HG03460 (cell line): Measurements from ENCODE around the gene MAVS.
"Not testable (repeated sequence)": the region's sequence is repeated elsewhere in the genome, so short reads cannot be mapped to it uniquely, and the experiment has no call there.

Experiments used
- ATAC-seq: cut with Tn5 transposase; IDR thresholded peaks from one replicate; pipeline ENCODE4 v1.9.1; 2021; ENCODE audit not compliant: unreplicated experiment

Gene MAVS

GRCh38 chr20:3885715-3886114 lies 39.1 kb downstream of the MAVS start:
- ATAC-seq, result no peak

DNA sequence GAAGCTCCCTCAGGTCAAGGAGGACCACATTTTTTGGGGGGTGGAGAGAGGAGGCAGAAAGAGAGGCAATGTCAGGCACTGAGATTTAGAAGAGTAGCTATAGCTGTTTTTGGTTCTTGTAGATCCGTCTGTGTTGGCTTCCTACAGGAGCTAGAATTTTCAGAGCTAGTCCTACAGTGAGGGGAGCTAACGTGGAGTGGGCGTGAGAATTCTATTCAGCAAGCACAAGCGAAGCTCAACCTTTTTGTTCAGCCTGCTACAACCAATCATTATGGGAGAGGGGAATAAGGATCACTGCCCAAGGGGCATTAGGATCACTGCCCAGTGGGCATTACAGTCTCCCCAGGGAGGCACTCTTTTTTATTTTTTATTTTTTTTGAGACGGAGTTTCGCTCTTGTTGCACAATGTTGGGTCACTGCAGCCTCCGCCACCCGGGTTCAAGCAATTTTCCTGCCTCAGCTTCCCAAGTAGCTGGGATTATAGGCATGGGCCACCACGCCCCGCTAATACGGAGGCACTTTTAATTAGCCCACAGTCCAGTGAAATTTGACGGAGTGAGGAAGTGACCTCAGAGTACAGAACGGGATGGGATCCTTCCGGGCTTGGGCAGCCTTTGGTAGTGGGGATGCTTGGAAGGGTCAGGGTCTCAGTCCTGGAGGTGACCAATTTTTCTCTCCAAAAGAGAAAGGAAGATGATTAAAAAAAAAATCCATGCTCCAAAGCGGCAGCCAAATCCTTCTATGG lies 41.4 kb downstream of the MAVS start:
- ATAC-seq, result no peak

DNA sequence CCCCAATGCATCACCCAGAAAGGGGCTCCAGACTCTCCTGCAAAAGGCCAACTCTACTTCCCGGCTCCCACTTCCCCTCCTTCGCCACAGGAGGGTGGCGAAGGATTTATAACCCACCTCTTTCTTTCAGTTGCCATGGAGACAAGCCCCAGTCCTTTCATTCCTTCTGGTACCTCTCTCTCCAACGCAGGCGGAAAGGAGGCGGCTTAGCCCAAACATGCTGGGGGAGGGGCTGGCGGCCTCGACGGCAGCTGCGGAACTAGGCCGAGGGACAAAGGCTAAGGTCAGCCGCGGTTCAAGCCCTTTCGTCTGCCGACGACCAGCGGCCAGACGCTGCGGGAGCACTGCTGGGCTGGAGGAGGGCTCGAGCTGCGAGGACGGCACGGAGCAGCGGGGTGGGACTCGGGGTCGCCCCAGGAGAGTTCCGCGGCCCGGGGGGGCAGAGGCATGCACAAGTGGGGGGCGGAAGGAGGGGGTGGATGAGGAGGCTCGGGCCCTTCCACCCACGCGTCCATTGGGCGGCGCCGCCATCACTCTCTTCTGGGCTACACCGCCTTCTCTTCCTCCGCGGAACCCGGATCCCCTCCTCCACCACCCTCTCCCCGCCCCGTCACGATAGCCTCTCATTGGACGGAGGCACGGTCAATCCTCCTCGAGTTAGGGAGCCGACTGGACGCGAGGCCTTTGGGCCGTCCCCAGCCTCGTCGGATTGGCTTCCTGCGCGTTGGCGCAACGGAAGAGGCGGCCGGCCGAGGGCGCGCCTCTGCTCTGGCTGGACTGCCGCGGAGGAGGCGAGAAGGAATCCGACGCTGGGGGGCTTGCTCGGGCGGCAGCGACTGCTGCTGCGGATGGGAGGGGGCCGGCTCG lies 42.2 kb downstream of the MAVS start, which contains the start of gene PANK2:
PANK2 (plus strand) TSS at position 766 of the 867 bp plus-strand sequence.
- peak; percentile 95 for ATAC-seq

DNA sequence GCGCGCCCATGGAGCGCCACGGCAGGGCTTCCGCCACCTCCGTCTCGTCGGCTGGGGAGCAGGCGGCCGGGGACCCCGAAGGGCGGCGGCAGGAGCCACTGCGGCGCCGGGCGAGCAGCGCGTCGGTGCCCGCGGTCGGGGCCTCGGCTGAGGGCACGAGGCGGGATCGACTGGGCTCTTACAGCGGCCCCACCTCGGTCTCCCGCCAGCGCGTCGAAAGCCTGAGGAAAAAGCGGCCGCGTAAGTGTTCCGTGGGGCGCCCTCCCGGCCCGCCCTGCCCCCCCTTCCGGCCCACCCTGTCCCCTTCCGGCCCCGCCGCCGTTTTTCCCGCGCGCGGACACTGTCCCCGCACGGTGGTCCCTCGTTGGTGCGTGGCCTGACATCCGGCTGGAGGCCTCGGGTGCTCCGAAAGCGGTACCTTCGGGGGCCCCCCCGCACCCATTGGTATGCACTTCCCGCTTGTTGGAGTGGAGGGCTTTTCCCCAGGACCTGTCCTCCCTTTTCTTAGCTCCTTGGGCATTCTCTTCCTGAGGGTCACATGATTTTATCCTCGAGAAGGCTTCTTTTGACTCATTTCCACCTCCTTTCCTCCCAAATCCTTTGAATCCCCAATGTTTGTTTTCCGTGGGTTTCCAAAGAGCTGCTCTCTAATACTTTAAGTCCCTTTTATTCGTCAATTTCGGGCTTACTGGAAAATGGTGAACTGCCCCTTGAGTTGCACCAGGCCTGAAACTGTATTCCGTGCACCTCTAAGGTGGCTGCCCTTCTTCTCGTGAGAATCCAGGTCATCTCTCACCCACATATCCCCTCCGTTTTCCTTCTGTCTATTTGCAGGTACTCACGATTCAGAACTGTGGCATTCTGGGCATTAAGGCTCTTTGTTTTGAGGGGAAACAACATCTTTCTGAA lies 43.1 kb downstream of the MAVS start:
- ATAC-seq, result peak; percentile 26

- ATAC-seq, result no peak
Observed at GRCh38 chr20:3890398-3890751, 43.7 kb downstream of the MAVS start.

GRCh38 chr20:3890999-3891929 lies 44.6 kb downstream of the MAVS start:
- no peak for ATAC-seq

- ATAC-seq, result no peak
Observed at GRCh38 chr20:3894796-3895195, 48.2 kb downstream of the MAVS start.

- ATAC-seq, result no peak
Observed at GRCh38 chr20:3896302-3896701, 49.7 kb downstream of the MAVS start.

DNA sequence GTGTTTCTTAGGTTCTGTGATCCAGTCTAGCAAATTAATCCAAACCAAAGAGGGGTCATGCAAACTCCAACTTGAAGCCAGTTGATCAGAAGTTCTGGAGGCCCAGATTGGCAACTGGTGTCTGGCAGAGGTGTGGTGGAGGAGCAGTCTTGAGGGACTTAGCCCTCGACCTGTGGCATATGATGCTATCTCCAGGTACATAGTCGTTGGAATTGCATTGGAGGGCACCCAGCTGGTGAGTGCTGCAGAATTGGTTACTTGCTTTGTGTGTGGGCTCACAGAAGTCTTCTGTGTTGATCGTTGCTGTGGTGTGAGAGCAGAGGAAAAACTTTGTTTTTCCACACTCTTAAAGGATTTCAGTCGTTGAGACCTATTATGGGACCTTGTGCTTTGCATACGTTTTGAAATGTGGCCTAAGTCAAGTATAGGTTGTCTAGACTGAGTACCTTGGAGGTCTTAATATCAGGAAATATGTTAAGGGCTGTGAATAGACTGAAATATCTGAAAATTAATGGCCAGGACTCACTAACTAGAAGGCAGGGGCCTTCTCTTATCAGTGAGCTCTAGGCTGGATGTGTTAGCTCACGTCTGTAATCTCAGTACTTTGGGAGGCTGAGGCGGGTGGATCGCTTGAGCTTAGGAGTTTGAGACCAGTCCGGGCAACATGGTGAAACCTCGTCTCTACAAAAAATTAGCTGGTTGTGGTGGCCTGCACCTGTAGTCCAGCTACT lies 50.4 kb downstream of the MAVS start:
- no peak for ATAC-seq

DNA sequence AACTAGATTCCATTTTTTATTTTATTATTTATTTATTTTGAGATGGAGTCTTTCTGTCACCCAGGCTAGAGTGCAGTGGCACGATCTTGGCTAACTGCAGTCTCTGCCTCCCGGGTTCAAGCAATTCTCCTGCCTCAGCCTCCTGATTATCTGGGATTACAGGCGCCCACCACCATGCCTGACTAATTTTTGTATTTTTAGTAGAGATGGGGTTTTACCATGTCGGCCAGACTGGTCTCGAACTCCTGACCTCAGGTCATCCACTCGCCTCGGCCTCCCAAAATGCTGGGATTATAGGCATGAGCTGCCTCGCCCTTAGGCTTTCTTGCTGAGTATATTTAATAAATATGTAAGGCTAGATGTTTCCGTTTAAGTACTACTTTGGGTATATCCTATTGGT lies 51.5 kb downstream of the MAVS start:
- not testable (repeated sequence) for ATAC-seq

DNA sequence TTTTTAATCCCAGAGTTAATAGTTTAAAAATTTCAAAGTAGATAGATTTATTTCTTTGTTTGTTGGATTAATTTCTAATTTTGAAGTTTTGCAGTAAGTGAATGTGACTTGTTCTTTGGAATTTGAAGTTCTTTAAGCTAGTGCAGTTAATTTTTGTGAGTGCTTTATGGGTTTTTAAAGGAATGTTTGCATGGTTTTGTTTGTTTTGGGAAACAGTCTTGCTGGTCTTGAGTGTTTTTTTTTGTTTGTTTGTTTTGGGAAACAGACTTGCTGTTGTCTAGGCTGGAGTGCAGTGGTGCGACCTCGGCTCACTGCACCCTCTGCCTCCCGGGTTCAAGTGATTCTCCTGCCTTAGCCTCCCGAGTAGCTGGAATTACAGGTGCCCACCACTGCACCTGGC lies 52.0 kb downstream of the MAVS start:
- ATAC-seq, result no peak

DNA sequence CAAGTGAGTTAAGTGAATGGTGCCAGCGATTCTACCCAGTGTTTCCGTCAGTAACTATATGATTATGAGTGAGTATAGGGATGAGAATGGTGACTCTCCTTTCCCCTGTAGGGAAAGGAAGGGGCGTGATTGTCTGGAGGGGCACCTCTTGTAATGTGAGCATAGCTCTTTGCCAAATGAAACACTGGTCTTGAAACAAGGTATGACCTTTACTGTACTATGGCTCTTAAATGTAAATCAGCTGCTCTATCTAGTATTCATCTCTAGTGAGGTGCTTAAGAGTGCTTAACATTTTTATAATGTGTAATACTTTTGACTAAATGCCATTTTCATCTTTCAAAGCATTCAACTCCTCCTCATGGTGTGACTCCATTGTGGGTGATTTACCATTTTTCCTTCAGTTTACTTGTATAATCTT lies 53.6 kb downstream of the MAVS start:
- no peak for ATAC-seq

GRCh38 chr20:3901028-3901705 lies 54.5 kb downstream of the MAVS start:
- ATAC-seq, result no peak

- ATAC-seq, result no peak
Observed at GRCh38 chr20:3901706-3902440, 55.2 kb downstream of the MAVS start.

DNA sequence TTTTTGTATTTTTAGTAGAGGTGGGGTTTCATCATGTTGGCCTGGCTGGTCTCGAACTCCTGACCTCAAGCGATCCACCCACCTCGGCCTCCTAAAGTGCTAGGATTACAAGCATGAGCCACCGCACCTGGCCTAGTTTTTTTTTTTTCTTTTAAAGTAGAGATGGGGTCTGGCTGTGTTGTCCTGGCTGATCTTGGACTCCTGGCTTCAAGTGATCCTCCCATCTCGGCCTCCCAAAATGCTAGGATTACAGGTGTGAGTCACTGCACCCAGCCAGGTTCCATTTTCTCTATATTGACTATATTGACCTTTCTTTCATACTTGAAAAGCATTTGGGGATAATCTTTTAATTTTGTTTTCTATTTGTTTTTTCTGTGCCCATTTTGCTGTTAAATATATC lies 55.8 kb downstream of the MAVS start:
- ATAC-seq, result no peak

DNA sequence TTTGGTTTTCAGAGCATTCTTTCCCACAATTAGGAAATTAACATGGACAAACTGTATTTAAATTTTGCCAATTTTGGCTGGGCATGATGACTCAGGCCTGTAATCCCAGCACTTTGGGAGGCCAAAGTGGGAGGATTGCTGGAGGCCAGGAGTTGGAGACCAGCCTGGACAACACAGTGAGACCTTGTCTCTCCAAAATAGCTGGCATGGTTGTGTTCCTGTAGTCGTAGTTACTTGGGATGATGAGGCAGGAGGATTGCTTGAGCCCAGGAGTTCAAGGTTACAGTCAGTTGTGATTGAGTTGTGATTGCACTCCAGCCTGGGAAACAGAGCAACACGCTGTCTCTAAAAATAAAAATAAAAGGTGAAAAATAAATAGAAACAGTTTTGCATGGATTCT lies 57.6 kb downstream of the MAVS start:
- no peak for ATAC-seq

GRCh38 chr20:3904857-3905256 lies 58.2 kb downstream of the MAVS start:
- ATAC-seq, result no peak
